CD4-positive, alpha-beta T cell treated with Interleukin-12 subunit alpha and Interleukin-12 subunit beta, for 1 hour (primary cell): ENCODE measurements around the gene DNAL4.
A peak's percentile ranks its signal among the peaks of the same experiment; 100 is the strongest.

Experiments
- DNase-seq: peaks from one replicate; pipeline ENCODE4 v3.0.0-alpha.2; 2020

The DNAL4 gene

GRCh38 chr22:38738475-38739070 lies 55.4 kb downstream of the DNAL4 start:
- DNase-seq: no peak

- no peak for DNase-seq
Observed at GRCh38 chr22:38737302-38738060, 56.5 kb downstream of the DNAL4 start.

- no peak for DNase-seq
Observed at GRCh38 chr22:38736257-38736570, 57.7 kb downstream of the DNAL4 start.

- DNase-seq: no peak
Observed at GRCh38 chr22:38735465-38736256, 58.3 kb downstream of the DNAL4 start.

GRCh38 chr22:38735126-38735464 lies 58.8 kb downstream of the DNAL4 start:
- no peak for DNase-seq

- DNase-seq: no peak
Observed at GRCh38 chr22:38734421-38735100, 59.4 kb downstream of the DNAL4 start.

GRCh38 chr22:38733724-38734381 lies 60.1 kb downstream of the DNAL4 start:
- DNase-seq: no peak

- peak; percentile 57 for DNase-seq
Observed at GRCh38 chr22:38733329-38733723, 60.6 kb downstream of the DNAL4 start.

DNA sequence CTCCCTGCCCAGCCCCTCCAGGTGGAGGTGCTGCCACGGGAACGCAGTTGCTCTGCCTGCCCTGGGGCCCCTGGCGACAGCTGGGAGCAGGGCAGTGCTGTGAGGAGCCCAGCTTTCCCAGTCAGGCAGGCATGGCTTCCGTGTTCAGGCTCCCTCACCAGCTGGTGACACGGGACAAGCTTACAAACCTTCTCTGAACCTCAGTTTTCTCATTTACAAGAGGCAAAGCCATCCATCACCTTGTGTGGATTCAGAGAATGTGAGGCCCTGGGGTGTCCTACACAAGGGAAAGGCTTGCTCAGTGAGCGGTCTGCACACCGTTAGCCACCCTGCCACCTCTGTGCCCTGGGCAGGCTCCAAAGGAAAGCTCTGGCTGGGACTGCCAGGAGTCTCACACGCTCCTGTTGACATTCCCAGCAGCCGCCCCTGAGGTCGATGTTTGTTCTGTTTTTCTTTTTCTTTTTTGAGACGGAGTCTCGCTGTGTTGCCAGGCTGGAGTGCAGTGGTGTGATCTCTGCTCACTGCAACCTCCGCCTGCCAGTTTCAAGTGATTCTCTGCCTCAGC lies 61.6 kb downstream of the DNAL4 start:
- DNase-seq: no peak

DNA sequence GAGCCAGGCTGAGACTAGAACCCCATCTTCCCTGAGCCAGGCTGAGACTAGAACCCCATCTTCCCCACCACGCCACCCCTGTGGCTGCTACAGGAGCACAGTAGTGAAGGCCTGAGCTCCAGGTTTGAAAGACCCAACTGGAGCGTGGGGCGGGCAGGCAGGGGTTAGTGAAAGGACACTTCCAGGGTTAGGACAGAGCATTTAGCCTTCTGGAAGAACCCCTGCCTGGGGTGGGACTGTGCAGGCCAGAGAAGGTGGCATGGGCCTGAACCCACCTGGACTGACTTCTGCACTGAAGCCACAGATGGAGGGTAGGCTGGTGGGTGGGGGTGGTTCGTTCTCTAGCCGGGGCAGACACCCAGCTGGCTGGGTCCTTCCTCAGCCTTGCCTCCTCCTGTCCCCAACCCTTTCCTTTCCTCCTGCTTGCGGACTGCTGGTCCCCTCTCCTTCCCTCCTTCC lies 62.2 kb downstream of the DNAL4 start:
- DNase-seq: no peak

- no peak for DNase-seq
Observed at GRCh38 chr22:38730411-38730871, 63.5 kb downstream of the DNAL4 start.

- DNase-seq: no peak
Observed at GRCh38 chr22:38729946-38730345, 64.0 kb downstream of the DNAL4 start.

GRCh38 chr22:38728871-38729796 lies 64.8 kb downstream of the DNAL4 start:
- DNase-seq: no peak
